ENCODE measurements around the gene RPS2.
"Not testable (repeated sequence)": the region's sequence is repeated elsewhere in the genome, so short reads cannot be mapped to it uniquely, and the experiment has no call there.

Gene RPS2

DNA sequence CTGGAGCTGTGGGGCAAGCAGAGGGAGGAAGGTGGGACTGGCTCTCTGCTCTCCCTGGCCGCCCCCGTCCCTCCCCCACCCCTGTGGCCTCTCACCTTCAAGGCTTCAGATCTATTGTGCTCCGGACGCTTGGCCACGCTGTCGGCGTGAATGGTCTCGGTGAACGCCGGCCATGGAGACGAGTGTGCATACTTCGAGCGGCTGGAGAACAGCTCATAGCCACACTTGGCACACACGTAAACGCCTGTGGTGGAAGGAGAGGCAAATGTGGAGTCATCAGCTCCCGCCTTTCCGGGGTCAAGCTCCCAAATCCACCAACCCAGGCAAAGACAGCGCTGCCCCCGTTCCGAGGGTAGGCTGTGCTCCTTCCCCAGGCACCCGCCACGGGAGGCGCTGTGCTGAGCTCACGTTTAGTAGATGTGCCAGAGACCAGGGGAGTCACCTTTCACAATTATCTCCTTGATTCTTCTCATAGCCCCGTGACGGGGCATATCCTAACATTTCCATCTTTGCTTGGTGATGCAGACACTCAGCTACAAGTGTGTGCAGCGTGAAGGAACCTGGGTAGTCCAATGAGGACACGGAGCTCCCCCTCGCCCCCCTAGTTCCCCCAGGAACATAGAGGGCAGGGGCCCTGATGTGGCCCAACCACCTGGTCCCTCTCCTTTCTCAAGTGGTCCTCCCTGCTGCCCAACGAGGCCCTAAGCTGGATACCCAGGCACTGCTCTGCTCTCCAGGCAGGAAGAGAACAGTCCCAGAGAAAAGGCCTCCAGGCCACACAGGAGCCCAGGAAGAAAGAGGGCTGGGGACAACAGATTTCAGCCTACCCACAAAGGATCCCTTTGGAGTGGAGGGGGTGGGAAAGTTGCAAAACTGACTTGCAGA is 23.2 kb downstream of the RPS2 start:
- DNase-seq (ENCODE audit: low read depth): peak; percentile 40
- H3K4me3 ChIP-seq (ENCODE audit: low read depth, low read length): peak overlapping the region; percentile 85
- peak; percentile 29 for TF ChIP-seq CTCF (conservative IDR thresholded peaks at IDR 0.05; ENCODE audit: low read depth, low read length)

- no peak for DNase-seq (ENCODE audit: low read depth)
- TF ChIP-seq CTCF (conservative IDR thresholded peaks at IDR 0.05; ENCODE audit: low read depth, low read length): no peak
- H3K4me3 ChIP-seq (ENCODE audit: low read depth, low read length): no peak overlapping the region
These were observed 24.1 kb downstream of the RPS2 start for GRCh38 chr16:1940273-1941161.

DNA sequence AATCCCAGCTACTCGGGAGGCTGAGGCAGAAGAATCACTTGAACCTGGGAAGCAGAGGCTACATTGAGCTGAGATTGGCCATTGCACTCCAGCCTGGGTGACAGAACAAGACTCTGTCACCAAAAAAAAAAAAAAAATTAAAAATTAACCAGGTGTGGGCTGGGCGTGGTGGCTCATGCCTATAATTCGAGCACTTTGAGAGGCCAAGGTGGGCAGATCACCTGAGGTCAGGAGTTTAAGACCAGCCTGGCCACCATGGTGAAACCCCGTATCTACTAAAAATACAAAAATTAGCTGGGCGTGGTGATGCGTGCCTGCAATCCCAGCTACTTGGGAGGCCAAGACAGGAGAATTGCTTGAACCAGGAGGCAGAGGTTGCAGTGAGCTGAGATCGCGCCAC is 24.8 kb downstream of the RPS2 start:
- not testable (repeated sequence) for DNase-seq (ENCODE audit: low read depth); H3K4me3 ChIP-seq (ENCODE audit: low read depth, low read length)

GRCh38 chr16:1938910-1939309 is 25.7 kb downstream of the RPS2 start:
- DNase-seq (ENCODE audit: low read depth): no peak
- H3K4me3 ChIP-seq (ENCODE audit: low read depth, low read length): no peak overlapping the region
- TF ChIP-seq CTCF (conservative IDR thresholded peaks at IDR 0.05; ENCODE audit: low read depth, low read length): no peak

DNA sequence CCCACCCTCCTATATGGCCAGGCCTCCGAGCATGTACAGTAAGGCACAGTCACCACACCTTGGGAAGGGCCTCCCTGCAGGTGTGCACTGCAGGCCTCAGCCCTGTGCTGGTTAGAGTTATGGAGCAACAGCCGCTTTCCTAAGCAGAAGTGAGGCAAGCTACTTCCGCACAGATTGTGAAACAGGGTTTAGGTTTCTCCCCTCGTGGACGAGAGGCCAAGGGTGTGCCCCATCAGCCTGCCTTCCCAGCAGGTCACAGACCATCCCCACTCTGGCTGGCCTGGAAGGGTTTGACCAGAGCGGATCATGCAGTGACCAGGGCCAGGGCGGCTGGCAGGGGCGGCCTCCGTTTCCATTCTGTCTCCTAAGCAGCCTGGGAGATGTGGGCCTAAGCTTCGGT is 26.3 kb downstream of the RPS2 start:
- no peak for TF ChIP-seq CTCF (conservative IDR thresholded peaks at IDR 0.05; ENCODE audit: low read depth, low read length)
- DNase-seq (ENCODE audit: low read depth): no peak
- H3K4me3 ChIP-seq (ENCODE audit: low read depth, low read length): no peak overlapping the region

GRCh38 chr16:1936945-1937479 is 27.6 kb downstream of the RPS2 start:
- no peak for DNase-seq (ENCODE audit: low read depth)
- H3K4me3 ChIP-seq (ENCODE audit: low read depth, low read length): no peak overlapping the region
- TF ChIP-seq CTCF (conservative IDR thresholded peaks at IDR 0.05; ENCODE audit: low read depth, low read length): no peak

DNA sequence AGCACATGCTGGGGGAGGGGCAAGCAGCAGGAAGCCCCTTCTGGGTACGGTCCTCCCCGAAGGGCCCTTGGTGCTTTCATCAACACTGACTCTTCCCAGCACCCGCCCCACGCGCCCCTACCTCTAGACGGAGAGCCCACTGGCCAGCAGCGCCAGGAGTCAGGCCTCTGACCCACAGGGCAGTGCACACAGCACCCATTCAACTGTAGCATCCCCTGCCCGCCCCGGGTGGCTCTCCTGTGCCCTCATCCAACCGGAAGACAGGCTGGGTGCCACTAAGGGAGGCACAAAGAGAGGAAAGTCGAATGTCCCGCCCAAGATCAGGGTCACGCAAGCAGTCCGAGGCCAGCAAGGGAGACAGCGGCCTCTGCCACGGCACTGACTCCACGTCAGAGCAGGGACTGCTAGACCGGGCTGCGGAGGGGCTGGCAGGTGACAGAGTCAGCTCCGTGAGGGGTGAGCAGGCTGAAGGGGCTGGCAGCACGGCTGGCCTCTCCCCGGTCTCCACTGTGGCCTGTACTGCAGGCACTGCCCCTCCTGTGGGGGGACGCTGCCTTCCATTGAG is 31.4 kb downstream of the RPS2 start:
- no peak for TF ChIP-seq CTCF (conservative IDR thresholded peaks at IDR 0.05; ENCODE audit: low read depth, low read length)
- DNase-seq (ENCODE audit: low read depth): no peak
- no peak overlapping the region for H3K4me3 ChIP-seq (ENCODE audit: low read depth, low read length)

Data from choroid plexus epithelial cell (primary cell).